Parathyroid adenoma (tissue), 2 donors: ENCODE results near the gene DMD.

ENCODE experiments used
- H2AFZ ChIP-seq: fragments of 300-600 bp; sonication (generic); one replicate; pipeline ENCODE4 v1.7.0; 2017; ENCODE audit warnings: antibody characterized with exemption, mild to moderate bottlenecking
- H3K27ac ChIP-seq: fragments of 300-600 bp; sonication (generic); one replicate; pipeline ENCODE4 v1.7.0; 2017
- H3K27me3 ChIP-seq: fragments of 300-600 bp; sonication (generic); one replicate; pipeline ENCODE4 v1.7.0; 2017; ENCODE audit warnings: low read length; ENCODE audit not compliant: control insufficient read depth, insufficient read depth
- H3K36me3 ChIP-seq: fragments of 300-600 bp; sonication (generic); one replicate; pipeline ENCODE4 v1.7.0; 2017; ENCODE audit warnings: low read length; ENCODE audit not compliant: control insufficient read depth, insufficient read depth
- H3K4me1 ChIP-seq: fragments of 300-600 bp; sonication (generic); one replicate; pipeline ENCODE4 v1.7.0; 2017; ENCODE audit warnings: control low read depth
- H3K4me2 ChIP-seq: fragments of 300-600 bp; sonication (generic); one replicate; pipeline ENCODE4 v1.7.0; 2017; ENCODE audit warnings: low read length
- H3K4me3 ChIP-seq: fragments of 300-600 bp; sonication (generic); one replicate; pipeline ENCODE4 v1.7.0; 2017; ENCODE audit warnings: low read depth, low read length
- H3K79me2 ChIP-seq: fragments of 300-600 bp; sonication (generic); one replicate; pipeline ENCODE4 v1.7.0; 2017; ENCODE audit warnings: control low read depth
- H3K9ac ChIP-seq: fragments of 300-600 bp; sonication (generic); one replicate; pipeline ENCODE4 v1.7.0; 2017; ENCODE audit warnings: mild to moderate bottlenecking
- H3K9me3 ChIP-seq: fragments of 300-600 bp; sonication (generic); one replicate; pipeline ENCODE4 v1.7.0; 2017; ENCODE audit warnings: low read length; ENCODE audit not compliant: control insufficient read depth
- CTCF ChIP-seq: fragments of 300-600 bp; sonication (generic); IDR thresholded peaks from one replicate; pipeline ENCODE4 v1.7.0; 2017; ENCODE audit warnings: antibody characterized with exemption, mild to moderate bottlenecking
- donor health status: primary hyperparathyroidism.

The DMD gene

GRCh38 chrX:32084757-32085156, 1126.6 kb downstream of the DMD start:
- Histone ChIP-seq H3K4me2 (no peak overlapping the region), H3K4me3 (no peak overlapping the region), H3K4me1 (no peaks in the 10 kb centered on the region), H3K9me3 (no peaks in the 10 kb centered on the region), H3K79me2 (no peaks in the 10 kb centered on the region), H3K27ac (no peak overlapping the region), H3K27me3 (no peaks in the 10 kb centered on the region), H3K9ac (no peak overlapping the region), H3K36me3 (no peaks in the 10 kb centered on the region), H2AFZ (no peak overlapping the region)
- no peak for TF ChIP-seq CTCF

GRCh38 chrX:32048285-32048684, 1163.1 kb downstream of the DMD start:
- Histone ChIP-seq H3K36me3 (no peaks in the 10 kb centered on the region), H3K27ac (no peak overlapping the region), H3K27me3 (no peaks in the 10 kb centered on the region), H3K9ac (no peak overlapping the region), H3K4me3 (no peak overlapping the region), H3K79me2 (no peaks in the 10 kb centered on the region), H2AFZ (no peak overlapping the region), H3K4me2 (no peak overlapping the region), H3K9me3 (no peaks in the 10 kb centered on the region), H3K4me1 (no peaks in the 10 kb centered on the region)
- TF ChIP-seq CTCF, result no peak

- H3K27ac ChIP-seq, result no peak overlapping the region
Measured at GRCh38 chrX:32045149-32045548, 1166.2 kb downstream of the DMD start.

GRCh38 chrX:32041181-32041580, 1170.2 kb downstream of the DMD start:
- no peaks in the 10 kb centered on the region for H3K9me3 ChIP-seq
- no peaks in the 10 kb centered on the region for H3K27me3 ChIP-seq
- no peaks in the 10 kb centered on the region for H3K79me2 ChIP-seq
- H3K27ac ChIP-seq, result no peak overlapping the region
- no peak overlapping the region for H2AFZ ChIP-seq
- H3K36me3 ChIP-seq, result no peaks in the 10 kb centered on the region
- no peaks in the 10 kb centered on the region for H3K4me1 ChIP-seq
- no peak overlapping the region for H3K4me2 ChIP-seq
- no peak overlapping the region for H3K4me3 ChIP-seq
- no peak for TF ChIP-seq CTCF
- no peak overlapping the region for H3K9ac ChIP-seq

More at GRCh38 chrX:32045149-32045548, 1166.2 kb downstream of the DMD start:
- Histone ChIP-seq H3K79me2 (no peaks in the 10 kb centered on the region), H3K9ac (no peak overlapping the region), H3K4me1 (no peaks in the 10 kb centered on the region), H3K36me3 (no peaks in the 10 kb centered on the region), H2AFZ (no peak overlapping the region), H3K9me3 (no peaks in the 10 kb centered on the region), H3K4me2 (no peak overlapping the region), H3K27me3 (no peaks in the 10 kb centered on the region), H3K4me3 (no peak overlapping the region)
- no peak for TF ChIP-seq CTCF

GRCh38 chrX:32026772-32027171, 1184.6 kb downstream of the DMD start:
- Histone ChIP-seq H3K79me2 (no peaks in the 10 kb centered on the region), H3K4me3 (no peak overlapping the region), H2AFZ (no peak overlapping the region), H3K9me3 (no peaks in the 10 kb centered on the region), H3K4me2 (no peak overlapping the region), H3K27me3 (no peaks in the 10 kb centered on the region), H3K9ac (no peak overlapping the region), H3K4me1 (no peaks in the 10 kb centered on the region), H3K36me3 (no peaks in the 10 kb centered on the region), H3K27ac (no peak overlapping the region)
- TF ChIP-seq CTCF, result no peak
